SK-N-SH treated with all-trans-retinoic acid at 6 μM for 48 hours (cell line): ENCODE data around the gene ZNF488.

ENCODE experiments used
- GLIS3 ChIP-seq: fragments of 250-450 bp; sonication (Bioruptor Pico); IDR thresholded peaks from 2 replicates; pipeline ENCODE4 v1.5.0; 2020; ENCODE audit warnings: mild to moderate bottlenecking, moderate library complexity
- TOX ChIP-seq: fragments of 250-450 bp; sonication (Bioruptor Pico); IDR thresholded peaks from 2 replicates; pipeline ENCODE4 v1.8.0; 2021; ENCODE audit warnings: mild to moderate bottlenecking, moderate library complexity, borderline replicate concordance
- ZFP30 ChIP-seq: fragments of 450-650 bp; formaldehyde crosslinking; IDR thresholded peaks from 2 replicates; pipeline ENCODE4 v1.5.0; 2022; ENCODE audit warnings: mild to moderate bottlenecking, moderate library complexity

- TF ChIP-seq TOX: no peak
- TF ChIP-seq ZFP30 (CRISPR knock-in tag): no peak
- TF ChIP-seq GLIS3 (CRISPR knock-in tag): no peak
Observed at GRCh38 chr10:47316131-47316530, 68.0 kb downstream of the ZNF488 start.
